Adrenal gland (tissue), 5 donors: ENCODE measurements around the gene VEGFA.

ENCODE experiments used
- POLR2A ChIP-seq, 2 donors: fragments of 450-650 bp; IDR thresholded peaks; one replicate each; pipeline ENCODE4 v1.6.1; 2017; ENCODE audit warnings: antibody characterized with exemption in 2 of 2, mild to moderate bottlenecking in 2 of 2, moderate library complexity in 1 of 2
- TF ChIP-seq, protein P1 (sequence below), 6 experiments: fragments of 450-650 bp in 4 of 6; fragments of 200-600 bp in 2 of 6; sonication (generic) in 1 of 6; IDR thresholded peaks; 1 replicate in 5 of 6; 2 replicates in 1 of 6; pipeline versions ENCODE4 v1.5.1 to v1.8.0; 2016 to 2021; ENCODE audit warnings: antibody characterized with exemption in 6 of 6, mild to moderate bottlenecking in 2 of 6, moderate library complexity in 1 of 6
- donor health status: DM: no; HTN: no; CAD: no.

DNA sequence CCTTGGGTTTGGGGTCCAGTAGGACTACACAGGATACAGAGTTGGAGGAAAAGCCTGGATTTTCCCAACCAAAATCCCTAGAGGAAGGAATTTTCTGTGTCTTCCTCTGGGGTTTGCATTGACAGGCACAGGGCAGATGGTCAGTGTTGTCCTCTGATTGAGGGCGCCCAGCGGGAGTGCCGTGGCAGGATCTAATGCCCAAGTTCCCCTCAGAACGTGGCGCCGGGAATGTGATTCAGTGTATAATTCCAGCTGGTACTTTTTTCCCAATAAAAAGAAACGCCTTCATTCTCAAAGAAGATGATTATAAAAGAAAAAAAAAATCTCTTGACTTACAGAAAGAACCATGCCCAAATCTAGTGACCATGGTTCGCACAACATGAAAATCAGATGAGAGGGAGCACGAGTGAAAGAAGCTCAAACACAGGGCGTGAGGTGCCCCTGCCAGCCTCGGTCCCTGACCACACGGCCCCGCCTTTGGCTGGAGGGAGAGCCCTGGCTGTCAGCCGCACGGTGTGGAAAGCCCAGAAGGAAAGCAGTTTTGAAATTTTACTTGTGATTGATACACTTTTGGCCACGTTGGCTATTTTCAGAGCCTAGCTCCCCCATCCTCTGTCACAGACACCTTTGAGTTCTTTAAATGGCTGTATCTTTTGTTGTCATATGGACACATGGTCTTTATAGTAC lies 31.6 kb downstream of the VEGFA start:
- TF ChIP-seq, protein P1, sequence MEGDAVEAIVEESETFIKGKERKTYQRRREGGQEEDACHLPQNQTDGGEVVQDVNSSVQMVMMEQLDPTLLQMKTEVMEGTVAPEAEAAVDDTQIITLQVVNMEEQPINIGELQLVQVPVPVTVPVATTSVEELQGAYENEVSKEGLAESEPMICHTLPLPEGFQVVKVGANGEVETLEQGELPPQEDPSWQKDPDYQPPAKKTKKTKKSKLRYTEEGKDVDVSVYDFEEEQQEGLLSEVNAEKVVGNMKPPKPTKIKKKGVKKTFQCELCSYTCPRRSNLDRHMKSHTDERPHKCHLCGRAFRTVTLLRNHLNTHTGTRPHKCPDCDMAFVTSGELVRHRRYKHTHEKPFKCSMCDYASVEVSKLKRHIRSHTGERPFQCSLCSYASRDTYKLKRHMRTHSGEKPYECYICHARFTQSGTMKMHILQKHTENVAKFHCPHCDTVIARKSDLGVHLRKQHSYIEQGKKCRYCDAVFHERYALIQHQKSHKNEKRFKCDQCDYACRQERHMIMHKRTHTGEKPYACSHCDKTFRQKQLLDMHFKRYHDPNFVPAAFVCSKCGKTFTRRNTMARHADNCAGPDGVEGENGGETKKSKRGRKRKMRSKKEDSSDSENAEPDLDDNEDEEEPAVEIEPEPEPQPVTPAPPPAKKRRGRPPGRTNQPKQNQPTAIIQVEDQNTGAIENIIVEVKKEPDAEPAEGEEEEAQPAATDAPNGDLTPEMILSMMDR (IDR thresholded peaks at IDR 0.05), result no peak
- TF ChIP-seq POLR2A (IDR thresholded peaks at IDR 0.05), result no peak
